Endothelial cell of umbilical vein (primary cell): ENCODE data around the gene MAP1LC3B. TPM values are rescaled to one million over a fixed set of nuclear protein-coding genes. Genes with fewer than 3 reads are reported as not detected.

Experiments used
- BruUV-seq: library from RNA; stranded (reverse); fragments of 400-500 nt; replicated peaks from 2 replicates; lab custom pipeline; 2021; lab: Mats Ljungman, UMichigan
- CTCF ChIA-PET: fragments of 300-600, 350-600 bp; sonication (Branson Sonifier 250); formaldehyde crosslinking; loops from one replicate; lab custom pipeline; 2021; ENCODE audit warnings: antibody characterized with exemption, inconsistent platforms; lab: Charles Lee
- POLR2A ChIA-PET: fragments of 300-600, 350-600 bp; sonication (Branson Sonifier 250); formaldehyde crosslinking; loops from one replicate; lab custom pipeline; 2021; ENCODE audit warnings: antibody characterized with exemption, inconsistent platforms; lab: Charles Lee
- DNase-seq: peaks from one replicate; pipeline ENCODE4 v3.0.0-alpha.2; 2011; ENCODE audit warnings: low read depth, low spot score
- FAIRE-seq: peaks from 2 replicates; lab custom pipeline; 2011; peaks lifted over from hg19 to GRCh38; lab: Jason Lieb, UNC
- H2AFZ ChIP-seq: 2 replicates; pipeline ENCODE4 v1.6.0; 2012; ENCODE audit warnings: low read depth, low read length, control low read depth, inconsistent platforms
- H3K27ac ChIP-seq: 2 replicates; pipeline ENCODE4 v1.5.1; 2011; ENCODE audit warnings: low read depth, mild to moderate bottlenecking, control low read depth, low read length, moderate library complexity; ENCODE audit not compliant: insufficient read depth
- H3K27me3 ChIP-seq, 2 experiments: 2 replicates each; pipeline versions ENCODE4 v1.6.0 to v1.6.1; 2011; ENCODE audit warnings: low read length in 2 of 2, mixed read lengths in 1 of 2; ENCODE audit not compliant: control insufficient read depth in 2 of 2, insufficient read depth in 2 of 2
- H3K36me3 ChIP-seq, 2 experiments: 2 replicates in 1 of 2; 3 replicates in 1 of 2; pipeline ENCODE4 v1.5.1; 2011; ENCODE audit warnings: low read length in 2 of 2, mild to moderate bottlenecking in 1 of 2, moderate library complexity in 1 of 2; ENCODE audit not compliant: control insufficient read depth in 2 of 2, insufficient read depth in 2 of 2; ENCODE audit errors: extremely low read depth in 1 of 2
- H3K4me1 ChIP-seq: 3 replicates; pipeline ENCODE4 v1.5.1; 2011; ENCODE audit warnings: mild to moderate bottlenecking, low read length; ENCODE audit not compliant: control insufficient read depth, insufficient read depth; ENCODE audit errors: extremely low read depth
- H3K4me2 ChIP-seq: 2 replicates; pipeline ENCODE4 v1.6.1; 2011; ENCODE audit warnings: low read length, control low read depth, mixed read lengths; ENCODE audit not compliant: insufficient read depth
- H3K4me3 ChIP-seq, 3 experiments: fragments of 200-600 bp in 1 of 3; sonication (generic), shearing (Covaris generic) in 1 of 3; replicated peaks in 1 of 3; 2 replicates each; pipeline ENCODE4 v1.5.1; 2011 to 2016; ENCODE audit warnings: control low read depth in 3 of 3, low read length in 3 of 3, mild to moderate bottlenecking in 2 of 3, inconsistent platforms in 1 of 3, low read depth in 1 of 3, moderate library complexity in 1 of 3; ENCODE audit not compliant: insufficient read depth in 1 of 3
- H3K79me2 ChIP-seq: 2 replicates; pipeline ENCODE4 v1.6.0; 2012; ENCODE audit warnings: low read length, inconsistent platforms; ENCODE audit not compliant: control insufficient read depth, insufficient read depth
- H3K9ac ChIP-seq: replicated peaks from 2 replicates; pipeline ENCODE3; 2011; ENCODE audit warnings: low read length, control low read depth; ENCODE audit not compliant: insufficient read depth; ENCODE audit errors: extremely low read depth
- H3K9me1 ChIP-seq: replicated peaks from 3 replicates; pipeline ENCODE4 v1.6.0; 2011; ENCODE audit warnings: mild to moderate bottlenecking, low read length; ENCODE audit not compliant: control insufficient read depth, insufficient read depth; ENCODE audit errors: extremely low read depth
- H3K9me3 ChIP-seq: replicated peaks from 2 replicates; pipeline ENCODE4 v1.5.1; 2012; ENCODE audit warnings: low read length, inconsistent platforms; ENCODE audit not compliant: control insufficient read depth, insufficient read depth
- H4K20me1 ChIP-seq: replicated peaks from 2 replicates; pipeline ENCODE3; 2011; ENCODE audit warnings: mild to moderate bottlenecking, low read length; ENCODE audit not compliant: control insufficient read depth, insufficient read depth; ENCODE audit errors: extremely low read depth
- CTCF ChIP-seq, 2 donors: IDR thresholded peaks; 1 replicate in 1 of 2; 2 replicates in 1 of 2; pipeline ENCODE4 v1.5.1; 2011; ENCODE audit warnings: low read length in 2 of 2, mild to moderate bottlenecking in 2 of 2, moderate library complexity in 2 of 2, control low read depth in 1 of 2, inconsistent platforms in 1 of 2, low read depth in 1 of 2; ENCODE audit not compliant: insufficient read depth in 1 of 2; ENCODE audit errors: extremely low read depth in 1 of 2
- EZH2 ChIP-seq: IDR thresholded peaks from 2 replicates; pipeline ENCODE4 v1.6.1; 2012; ENCODE audit warnings: borderline replicate concordance, low read depth, mild to moderate bottlenecking, moderate library complexity, low read length, inconsistent platforms; ENCODE audit not compliant: severe bottlenecking
- FOS ChIP-seq: IDR thresholded peaks from 2 replicates; pipeline ENCODE4 v1.6.1; 2011; ENCODE audit warnings: mild to moderate bottlenecking, low read length, moderate library complexity, borderline replicate concordance; ENCODE audit not compliant: insufficient read depth
- GATA2 ChIP-seq: IDR thresholded peaks from 2 replicates; pipeline ENCODE4 v1.7.0; 2011; ENCODE audit warnings: low read depth, mild to moderate bottlenecking, moderate library complexity, mixed read lengths, low read length; ENCODE audit not compliant: insufficient read length, insufficient read depth
- JUN ChIP-seq: IDR thresholded peaks from 2 replicates; pipeline ENCODE4 v1.6.1; 2011; ENCODE audit warnings: borderline replicate concordance, low read depth; ENCODE audit not compliant: insufficient read length, insufficient read depth
- MAX ChIP-seq: IDR thresholded peaks from 2 replicates; pipeline ENCODE4 v1.6.1; 2011; ENCODE audit not compliant: insufficient read depth, insufficient read length
- MYC ChIP-seq: IDR thresholded peaks from one replicate; pipeline ENCODE4 v1.6.1; 2011; ENCODE audit warnings: mild to moderate bottlenecking, low read depth, low read length
- POLR2A ChIP-seq: IDR thresholded peaks from 2 replicates; pipeline ENCODE4 v1.6.1; 2012; ENCODE audit warnings: low read depth, mild to moderate bottlenecking, control low read depth, low read length
- POLR2AphosphoS5 ChIP-seq: IDR thresholded peaks from 2 replicates; pipeline ENCODE4 v1.6.1; 2012; ENCODE audit warnings: low read depth, mild to moderate bottlenecking, control low read depth, low read length, moderate library complexity; ENCODE audit not compliant: insufficient read depth
- dilution Hi-C: fragments of 300-500 bp; cut with MboI; formaldehyde crosslinking; loops from one replicate; pipeline ENCODE4 v1.15.0; 2019; ENCODE audit warnings: low sequenced_read_pairs; ENCODE audit not compliant: extremely low pct_ligation_motif_present
- intact Hi-C: fragments of 100-400 bp; cut with micrococcal nuclease; formaldehyde crosslinking; loops from one replicate; pipeline ENCODE4 v1.10.0; 2022
- polyA plus RNA-seq, 4 experiments: library from polyadenylated mRNA; depleted of rRNA in 3 of 4; stranded (reverse) in 3 of 4; unstranded in 1 of 4; fragments of >200 nt; gene quantifications; 2 replicates each; pipeline versions ENCODE4 v1.2.1 to v1.2.3, GENCODE V29; 2011 to 2012; ENCODE audit warnings: missing spikeins in 1 of 4
- total RNA-seq: library from RNA; stranded (reverse); gene quantifications from 2 replicates; pipeline ENCODE4 v1.2.3, GENCODE V29; 2021

Gene MAP1LC3B
- total and polyA plus RNA-seq, 2 donors (not counting 3 experiments of a cell fraction or from before 2014, with no cell fraction given): 40.7 to 99.9 TPM

- Histone ChIP-seq H2AFZ (no peak overlapping the region), H3K9me3 (no peaks in the 10 kb centered on the region), H3K36me3 (peaks cover 3 to 18% of the 10 kb centered on the region in 2 experiments), H3K9ac (no peak overlapping the region), H3K4me1 (peaks cover 7% of the 10 kb centered on the region), H3K4me2 (no peak overlapping the region), H3K4me3 (no peak overlapping the region), H4K20me1 (no peaks in the 10 kb centered on the region), H3K27me3 (no peaks in the 10 kb centered on the region), H3K9me1 (no peaks in the 10 kb centered on the region), H3K79me2 (peaks cover 1% of the 10 kb centered on the region), H3K27ac (no peak overlapping the region)
- intact Hi-C loops (no loop called here), dilution Hi-C loops (no loop called here)
- no peak for FAIRE-seq
- no TSS peak for BruUV-seq
- DNase-seq: no peak
- ChIA-PET CTCF (interaction anchor here (1.2 kb wide), 1 partner anchor 12 kb away, joined by 3 read pairs; no protein-coding TSS in a partner anchor), POLR2A (no interaction called here)
- TF ChIP-seq POLR2A (no peak), POLR2AphosphoS5 (no peak), MAX (no peak), GATA2 (no peak), MYC (no peak), EZH2 (no peak), CTCF (IDR thresholded peaks at IDR 0.05; ENCODE audit: extremely low read depth in 1 of 2, insufficient read depth in 1 of 2, low read depth in 1 of 2, low read length in 2 of 2) (no peak), FOS (no peak), JUN (no peak)
Observed at GRCh38 chr16:87345726-87346424, 46.3 kb upstream of the MAP1LC3B start.
